ENCODE results near the gene RPL39L.
"Not testable (repeated sequence)": the region's sequence is repeated elsewhere in the genome, so short reads cannot be mapped to it uniquely, and the experiment has no call there.

Gene RPL39L

DNA sequence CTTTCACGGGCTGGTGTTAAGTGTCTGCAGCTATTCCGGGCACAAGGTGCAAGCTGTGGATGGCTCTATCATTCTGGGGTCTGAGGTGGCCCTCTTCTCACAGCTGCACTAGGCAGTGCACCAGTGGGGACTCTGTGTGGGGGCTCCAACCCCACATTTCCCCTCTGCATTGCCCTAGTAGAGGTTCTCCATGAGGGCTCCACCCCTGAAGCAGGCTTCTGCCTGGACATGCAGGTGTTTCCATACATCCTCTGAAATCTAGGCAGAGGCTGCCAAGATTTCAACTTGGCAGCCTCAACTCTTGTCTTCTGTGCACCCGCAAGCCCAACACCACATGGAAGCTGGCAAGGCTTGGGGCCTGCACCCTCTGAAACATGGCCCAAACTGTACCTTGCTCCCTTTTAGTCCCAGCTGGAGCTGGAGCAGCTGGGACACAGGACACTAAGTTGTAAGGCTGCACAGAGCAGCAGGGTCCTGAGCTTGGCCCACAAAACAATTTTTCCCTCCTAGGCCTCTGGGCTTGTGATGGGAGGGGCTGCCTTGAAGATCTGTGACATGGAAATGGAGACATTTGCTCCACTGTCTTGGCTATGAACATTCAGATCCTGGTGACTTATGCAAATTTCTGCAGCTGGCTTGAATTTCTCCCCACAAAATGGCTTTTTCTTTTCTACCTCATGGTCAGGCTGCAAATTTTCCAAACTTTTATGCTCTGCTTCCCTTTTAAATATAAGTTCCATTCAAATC, 6.0 kb upstream of the RPL39L start:
- no peak overlapping the region for H3K4me3 ChIP-seq (ENCODE audit: low read length)
- TF ChIP-seq, protein P1, sequence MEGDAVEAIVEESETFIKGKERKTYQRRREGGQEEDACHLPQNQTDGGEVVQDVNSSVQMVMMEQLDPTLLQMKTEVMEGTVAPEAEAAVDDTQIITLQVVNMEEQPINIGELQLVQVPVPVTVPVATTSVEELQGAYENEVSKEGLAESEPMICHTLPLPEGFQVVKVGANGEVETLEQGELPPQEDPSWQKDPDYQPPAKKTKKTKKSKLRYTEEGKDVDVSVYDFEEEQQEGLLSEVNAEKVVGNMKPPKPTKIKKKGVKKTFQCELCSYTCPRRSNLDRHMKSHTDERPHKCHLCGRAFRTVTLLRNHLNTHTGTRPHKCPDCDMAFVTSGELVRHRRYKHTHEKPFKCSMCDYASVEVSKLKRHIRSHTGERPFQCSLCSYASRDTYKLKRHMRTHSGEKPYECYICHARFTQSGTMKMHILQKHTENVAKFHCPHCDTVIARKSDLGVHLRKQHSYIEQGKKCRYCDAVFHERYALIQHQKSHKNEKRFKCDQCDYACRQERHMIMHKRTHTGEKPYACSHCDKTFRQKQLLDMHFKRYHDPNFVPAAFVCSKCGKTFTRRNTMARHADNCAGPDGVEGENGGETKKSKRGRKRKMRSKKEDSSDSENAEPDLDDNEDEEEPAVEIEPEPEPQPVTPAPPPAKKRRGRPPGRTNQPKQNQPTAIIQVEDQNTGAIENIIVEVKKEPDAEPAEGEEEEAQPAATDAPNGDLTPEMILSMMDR (IDR thresholded peaks at IDR 0.05; ENCODE audit: insufficient read depth, low read depth, low read length, missing control alignments) = no peak
- no peak for DNase-seq (ENCODE audit: low read depth)

DNA sequence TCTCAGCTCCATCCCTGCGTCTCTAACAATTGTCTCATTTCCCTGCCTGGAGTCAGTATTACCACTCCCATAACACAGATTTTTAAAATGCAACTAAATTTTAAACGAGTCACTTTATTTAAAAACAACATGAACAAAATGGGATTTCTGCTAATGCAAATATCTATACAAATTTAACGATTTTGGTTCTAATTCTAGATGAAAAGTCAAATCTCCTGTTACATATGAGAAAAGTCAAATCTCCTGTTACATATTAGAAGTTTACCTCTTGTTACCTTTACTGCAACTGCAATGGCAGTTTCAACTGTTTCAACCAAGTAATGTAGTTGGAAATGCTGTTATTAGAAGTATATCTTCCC, 578 bp upstream of the RPL39L start:
- H3K4me3 ChIP-seq (ENCODE audit: low read length) = peak overlapping the region; percentile 67
- no peak for DNase-seq (ENCODE audit: low read depth)
- TF ChIP-seq, protein P1 (IDR thresholded peaks at IDR 0.05; ENCODE audit: insufficient read depth, low read depth, low read length, missing control alignments) = no peak

DNA sequence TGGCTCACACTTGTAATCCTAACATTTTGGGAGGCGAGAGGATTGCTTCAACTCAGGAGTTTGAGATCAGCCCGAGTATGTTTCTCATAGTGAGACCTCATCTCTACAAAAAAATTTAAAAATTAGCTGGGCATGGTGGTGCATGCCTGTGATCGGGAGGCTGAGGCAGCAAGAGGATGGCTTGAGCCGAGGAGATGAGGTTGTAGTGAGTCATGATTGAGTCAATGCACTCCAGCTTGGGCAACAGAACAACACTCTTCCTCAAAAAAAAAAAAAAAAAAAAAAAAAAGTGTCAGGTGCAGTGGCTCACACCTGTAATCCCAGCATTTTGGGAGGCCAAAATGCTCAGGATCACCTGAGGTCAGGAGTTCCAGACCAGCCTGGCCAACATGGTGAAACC, 2.4 kb downstream of the RPL39L start:
- peak; percentile 96 for DNase-seq (ENCODE audit: low read depth)

DNA sequence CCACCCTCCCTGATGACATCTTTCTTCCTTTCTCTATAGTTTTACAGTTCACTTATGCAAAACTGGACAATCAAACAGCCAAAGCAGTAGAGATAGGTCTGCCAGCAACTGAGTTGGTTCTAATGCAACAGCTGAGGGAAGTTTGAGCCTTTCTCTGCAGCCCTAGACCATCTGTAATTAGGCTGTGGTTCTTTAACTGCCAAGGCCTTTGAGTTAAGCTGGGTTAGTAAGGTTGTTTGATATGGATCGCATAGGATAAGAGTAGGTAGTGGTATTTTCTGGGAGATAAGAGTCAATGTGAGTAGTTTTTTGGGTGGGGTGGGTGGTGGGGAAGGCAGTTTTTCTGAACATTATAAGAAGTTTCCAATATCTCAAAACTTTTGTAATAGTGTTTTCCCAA, 3.0 kb downstream of the RPL39L start:
- TF ChIP-seq, protein P1 (IDR thresholded peaks at IDR 0.05; ENCODE audit: insufficient read depth, low read depth, low read length, missing control alignments) = no peak
- no peak for DNase-seq (ENCODE audit: low read depth)
- H3K4me3 ChIP-seq (ENCODE audit: low read length) = no peak overlapping the region

More for the DNA sequence above, 2.4 kb downstream of the RPL39L start:
- H3K4me3 ChIP-seq (ENCODE audit: low read length) = no peak overlapping the region
- TF ChIP-seq, protein P1 (IDR thresholded peaks at IDR 0.05; ENCODE audit: insufficient read depth, low read depth, low read length, missing control alignments) = no peak

DNA sequence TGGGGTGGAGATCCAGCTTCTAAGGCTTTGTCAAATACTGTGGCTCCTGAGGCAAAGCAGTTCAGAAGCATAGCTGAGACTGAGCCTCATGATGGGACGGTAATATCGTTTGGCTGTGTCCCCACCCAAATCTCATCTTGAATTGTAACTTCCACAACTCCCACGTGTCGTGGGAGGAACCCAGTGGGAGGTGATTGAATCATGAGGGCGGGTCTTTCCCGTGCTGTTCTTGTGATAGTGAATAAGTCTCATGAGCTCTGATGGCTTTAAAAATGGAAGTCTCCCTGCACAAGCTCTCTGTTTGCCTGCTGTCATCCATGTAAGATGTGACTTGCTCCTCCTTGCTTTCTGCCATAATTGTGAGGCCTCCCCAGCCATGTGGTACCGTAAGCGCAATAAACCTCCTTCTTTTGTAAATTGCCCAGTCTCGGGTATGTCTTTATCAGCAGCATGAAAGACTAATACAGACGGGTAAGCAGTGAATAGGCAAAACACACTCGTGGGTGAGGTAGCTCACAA, 4.1 kb downstream of the RPL39L start:
- H3K4me3 ChIP-seq (ENCODE audit: low read length) = not testable (repeated sequence)

DNA sequence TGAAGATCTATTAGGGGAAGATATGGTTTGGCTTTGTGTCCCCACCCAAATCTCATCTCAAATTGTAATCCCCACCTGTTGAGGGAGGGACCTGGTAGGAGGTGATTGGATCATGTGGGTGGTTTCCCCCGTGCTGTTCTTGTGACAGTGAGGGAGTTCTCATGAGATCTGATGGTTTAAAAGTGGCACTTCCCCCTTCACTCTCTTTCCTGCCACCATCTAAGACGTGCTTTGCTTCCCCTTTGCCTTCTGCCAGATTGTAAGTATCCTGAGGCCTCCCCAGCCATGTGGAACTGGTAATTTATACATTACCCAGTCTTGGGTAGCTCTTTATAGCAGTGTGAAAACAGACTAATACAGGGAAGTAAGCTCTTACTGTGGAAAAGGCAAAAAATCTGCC, 6.1 kb downstream of the RPL39L start:
- not testable (repeated sequence) for H3K4me3 ChIP-seq (ENCODE audit: low read length); DNase-seq (ENCODE audit: low read depth)

More for the DNA sequence above, 4.1 kb downstream of the RPL39L start:
- DNase-seq (ENCODE audit: low read depth) = not testable (repeated sequence)

DNA sequence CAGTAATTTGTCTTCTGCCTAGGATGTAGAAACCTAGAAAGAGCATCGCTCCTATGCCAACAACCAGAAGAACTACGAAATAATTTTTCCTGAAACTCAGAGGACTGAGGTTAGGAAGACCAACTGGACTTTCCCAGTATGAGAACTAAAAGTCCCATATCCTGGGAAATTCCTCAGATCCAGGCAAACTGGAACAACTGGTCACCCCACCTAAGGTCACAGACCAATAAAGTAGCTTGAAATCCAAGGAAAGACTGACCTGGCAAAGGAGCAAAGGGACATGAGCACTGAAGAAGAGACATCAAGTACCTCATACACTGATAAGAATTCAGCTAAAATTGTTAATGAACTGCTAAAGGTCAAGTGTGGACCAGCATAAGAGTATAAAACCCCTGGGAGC, 6.6 kb downstream of the RPL39L start:
- no peak overlapping the region for H3K4me3 ChIP-seq (ENCODE audit: low read length)
- DNase-seq (ENCODE audit: low read depth) = no peak
- TF ChIP-seq, protein P1 (IDR thresholded peaks at IDR 0.05; ENCODE audit: insufficient read depth, low read depth, low read length, missing control alignments) = no peak

DNA sequence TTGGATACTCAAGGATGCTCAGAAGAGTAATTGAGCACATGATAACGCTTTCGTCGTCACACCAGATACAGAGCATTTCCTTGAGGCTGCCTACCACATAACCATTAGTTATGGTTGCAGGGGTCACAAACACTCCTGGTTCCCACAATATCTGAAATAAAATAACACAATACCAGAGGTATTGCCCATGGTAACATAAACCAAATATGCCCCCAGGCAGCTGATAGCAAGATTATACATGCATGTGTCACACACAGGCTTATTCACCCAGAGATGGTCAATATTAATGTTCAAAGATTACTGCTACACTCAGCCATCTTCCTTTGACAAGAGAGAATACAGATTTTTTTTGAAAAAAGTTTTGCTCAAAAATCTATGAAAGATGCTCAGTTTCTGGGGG, 7.3 kb downstream of the RPL39L start:
- H3K4me3 ChIP-seq (ENCODE audit: low read length) = no peak overlapping the region
- peak; percentile 19 for DNase-seq (ENCODE audit: low read depth)
- TF ChIP-seq, protein P1 (IDR thresholded peaks at IDR 0.05; ENCODE audit: insufficient read depth, low read depth, low read length, missing control alignments) = no peak
